ENCODE data around the gene BMP4. TPM values are rescaled to one million over a fixed set of nuclear protein-coding genes. Genes with fewer than 3 reads are reported as not detected.

Gene BMP4
- total RNA-seq, 1 donor from 2014 or later: 31.4 TPM

GRCh38 chr14:53938136-53938837 is 18.3 kb downstream of the BMP4 start:
- TF ChIP-seq CTCF (IDR thresholded peaks at IDR 0.05): no peak
- no peak for TF ChIP-seq POLR2AphosphoS5 (IDR thresholded peaks at IDR 0.05; ENCODE audit: insufficient read depth in 1 of 2, low read depth in 1 of 2)
- TF ChIP-seq POLR2A (IDR thresholded peaks at IDR 0.05): no peak
- Histone ChIP-seq H3K27ac (no peak overlapping the region), H3K4me1 (no peaks in the 10 kb centered on the region), H3K4me3 (no peak overlapping the region), H3K27me3 (no peaks in the 10 kb centered on the region), H3K36me3 (no peaks in the 10 kb centered on the region), H3K9me3 (no peaks in the 10 kb centered on the region)
- DNase-seq (ENCODE audit: extremely low spot score in 2 of 2): no peak
- intact Hi-C loops (cut with DNase I): no loop called here

- H3K9me3 ChIP-seq: no peaks in the 10 kb centered on the region
- H3K4me3 ChIP-seq: no peak overlapping the region
- intact Hi-C loops (cut with DNase I): no loop called here
These were observed 21.7 kb downstream of the BMP4 start for GRCh38 chr14:53934778-53935414.

GRCh38 chr14:53932966-53933365 is 23.7 kb downstream of the BMP4 start:
- Histone ChIP-seq H3K27ac (no peak overlapping the region), H3K4me3 (no peak overlapping the region), H3K27me3 (no peaks in the 10 kb centered on the region), H3K36me3 (no peaks in the 10 kb centered on the region), H3K9me3 (no peaks in the 10 kb centered on the region), H3K4me1 (no peaks in the 10 kb centered on the region)
- intact Hi-C loops (cut with DNase I): no loop called here
- no peak for DNase-seq (ENCODE audit: extremely low spot score in 2 of 2)
- no peak for TF ChIP-seq POLR2A (IDR thresholded peaks at IDR 0.05)
- no peak for TF ChIP-seq POLR2AphosphoS5 (IDR thresholded peaks at IDR 0.05; ENCODE audit: insufficient read depth in 1 of 2, low read depth in 1 of 2)
- TF ChIP-seq CTCF (IDR thresholded peaks at IDR 0.05): no peak

More at GRCh38 chr14:53934778-53935414, 21.7 kb downstream of the BMP4 start:
- H3K36me3 ChIP-seq: no peaks in the 10 kb centered on the region
- TF ChIP-seq POLR2A (IDR thresholded peaks at IDR 0.05) (no peak), POLR2AphosphoS5 (IDR thresholded peaks at IDR 0.05; ENCODE audit: insufficient read depth in 1 of 2, low read depth in 1 of 2) (no peak), CTCF (IDR thresholded peaks at IDR 0.05) (no peak)
- H3K4me1 ChIP-seq: no peaks in the 10 kb centered on the region
- no peak overlapping the region for H3K27ac ChIP-seq
- no peaks in the 10 kb centered on the region for H3K27me3 ChIP-seq
- DNase-seq (ENCODE audit: extremely low spot score in 2 of 2): no peak

- intact Hi-C loops (cut with DNase I): no loop called here
- Histone ChIP-seq H3K4me1 (peaks cover 5% of the 10 kb centered on the region), H3K4me3 (no peak overlapping the region), H3K27ac (no peak overlapping the region), H3K27me3 (no peaks in the 10 kb centered on the region), H3K9me3 (no peaks in the 10 kb centered on the region), H3K36me3 (no peaks in the 10 kb centered on the region)
- TF ChIP-seq POLR2AphosphoS5 (IDR thresholded peaks at IDR 0.05; ENCODE audit: insufficient read depth in 1 of 2, low read depth in 1 of 2) (no peak), POLR2A (IDR thresholded peaks at IDR 0.05) (no peak), CTCF (IDR thresholded peaks at IDR 0.05) (no peak)
- DNase-seq (ENCODE audit: extremely low spot score in 2 of 2): no peak
These were observed 26.5 kb downstream of the BMP4 start for GRCh38 chr14:53929871-53930715.

Data from vagina (tissue), 2 donors.